Measurements from ENCODE around the gene ARHGDIB. TPM values are rescaled to one million over a fixed set of nuclear protein-coding genes. Genes with fewer than 3 reads are reported as not detected.
A peak's percentile ranks its signal among the peaks of the same experiment; 100 is the strongest.

The ARHGDIB gene
- total RNA-seq, 2 experiments from 2014 or later: 1,588 to 1,891 TPM

GRCh38 chr12:14935031-14935430 is 26.4 kb downstream of the ARHGDIB start:
- ChIA-PET CTCF (no interaction called here), POLR2A (no interaction called here)
- Mint-ChIP-seq H3K27me3 (no peaks in the 10 kb centered on the region), H3K4me3 (no peak overlapping the region), H3K9me3 (no peaks in the 10 kb centered on the region), H3K36me3 (ENCODE audit: low read depth) (peaks cover 77% of the 10 kb centered on the region), H3K4me1 (peaks cover 11% of the 10 kb centered on the region), H3K27ac (no peak overlapping the region)
- DNase-seq: no peak

GRCh38 chr12:14934511-14934910 is 26.9 kb downstream of the ARHGDIB start:
- CTCF ChIA-PET: no interaction called here
- H3K4me1 Mint-ChIP-seq: peaks cover 6% of the 10 kb centered on the region
- peaks cover 72% of the 10 kb centered on the region for H3K36me3 Mint-ChIP-seq (ENCODE audit: low read depth)
- H3K9me3 Mint-ChIP-seq: no peaks in the 10 kb centered on the region
- no peak overlapping the region for H3K27ac Mint-ChIP-seq
- no peaks in the 10 kb centered on the region for H3K27me3 Mint-ChIP-seq
- POLR2A ChIA-PET: interaction anchor here (0.6 kb wide), 1 partner anchor 21 kb away, joined by 4 read pairs; no protein-coding TSS in a partner anchor
- no peak for DNase-seq
- no peak overlapping the region for H3K4me3 Mint-ChIP-seq

- no peak overlapping the region for H3K4me3 Mint-ChIP-seq
- H3K36me3 Mint-ChIP-seq (ENCODE audit: low read depth): peaks cover 68% of the 10 kb centered on the region
- H3K27ac Mint-ChIP-seq: no peak overlapping the region
- CTCF ChIA-PET: interaction anchor here (0.6 to 0.9 kb wide), 3 partner anchors 9 to 47 kb away, joined by 3 to 4 read pairs (median 3); no protein-coding TSS in a partner anchor
- POLR2A ChIA-PET: interaction anchor here (0.6 kb wide), 1 partner anchor 157 kb away, joined by 8 read pairs; no protein-coding TSS in a partner anchor
- H3K27me3 Mint-ChIP-seq: no peaks in the 10 kb centered on the region
- no peaks in the 10 kb centered on the region for H3K9me3 Mint-ChIP-seq
- H3K4me1 Mint-ChIP-seq: no peaks in the 10 kb centered on the region
- DNase-seq: no peak
These were observed 29.4 kb downstream of the ARHGDIB start for GRCh38 chr12:14931791-14932560.

GRCh38 chr12:14931359-14931758 is 30.0 kb downstream of the ARHGDIB start:
- no peak for DNase-seq
- Mint-ChIP-seq H3K27me3 (no peaks in the 10 kb centered on the region), H3K27ac (no peak overlapping the region), H3K9me3 (no peaks in the 10 kb centered on the region), H3K4me3 (no peak overlapping the region), H3K4me1 (no peaks in the 10 kb centered on the region), H3K36me3 (ENCODE audit: low read depth) (peaks cover 66% of the 10 kb centered on the region)
- POLR2A ChIA-PET: interaction anchor here (0.6 kb wide), 1 partner anchor 157 kb away, joined by 8 read pairs; no protein-coding TSS in a partner anchor
- CTCF ChIA-PET: interaction anchor here (0.6 to 0.9 kb wide), 3 partner anchors 9 to 47 kb away, joined by 3 to 4 read pairs (median 3); no protein-coding TSS in a partner anchor

- Mint-ChIP-seq H3K27ac (no peak overlapping the region), H3K9me3 (no peaks in the 10 kb centered on the region), H3K36me3 (ENCODE audit: low read depth) (peaks cover 62% of the 10 kb centered on the region), H3K4me3 (no peak overlapping the region), H3K27me3 (no peaks in the 10 kb centered on the region), H3K4me1 (no peaks in the 10 kb centered on the region)
- DNase-seq: no peak
- CTCF ChIA-PET: no interaction called here
- POLR2A ChIA-PET: no interaction called here
These were observed 31.1 kb downstream of the ARHGDIB start for GRCh38 chr12:14930299-14930698.

- ChIA-PET CTCF (no interaction called here), POLR2A (no interaction called here)
- H3K36me3 Mint-ChIP-seq (ENCODE audit: low read depth): peaks cover 56% of the 10 kb centered on the region
- no peaks in the 10 kb centered on the region for H3K9me3 Mint-ChIP-seq
- H3K27me3 Mint-ChIP-seq: no peaks in the 10 kb centered on the region
- no peak overlapping the region for H3K4me3 Mint-ChIP-seq
- no peak for DNase-seq
- no peak overlapping the region for H3K27ac Mint-ChIP-seq
- no peaks in the 10 kb centered on the region for H3K4me1 Mint-ChIP-seq
These were observed 32.5 kb downstream of the ARHGDIB start for GRCh38 chr12:14928931-14929330.

- H3K27me3 Mint-ChIP-seq: no peaks in the 10 kb centered on the region
- DNase-seq: no peak
- no peaks in the 10 kb centered on the region for H3K4me1 Mint-ChIP-seq
- peaks cover 47% of the 10 kb centered on the region for H3K36me3 Mint-ChIP-seq (ENCODE audit: low read depth)
- no peaks in the 10 kb centered on the region for H3K9me3 Mint-ChIP-seq
- H3K4me3 Mint-ChIP-seq: no peak overlapping the region
- no peak overlapping the region for H3K27ac Mint-ChIP-seq
- POLR2A ChIA-PET: no interaction called here
- CTCF ChIA-PET: interaction anchor here (0.8 to 1.0 kb wide), 2 partner anchors 10 to 153 kb away, joined by 3 to 4 read pairs; a partner anchor contains a TSS
These were observed 34.1 kb downstream of the ARHGDIB start for GRCh38 chr12:14927267-14927666.

GRCh38 chr12:14924541-14924940 is 36.9 kb downstream of the ARHGDIB start:
- POLR2A ChIA-PET: no interaction called here
- CTCF ChIA-PET: no interaction called here
- no peaks in the 10 kb centered on the region for H3K9me3 Mint-ChIP-seq
- H3K27me3 Mint-ChIP-seq: no peaks in the 10 kb centered on the region
- peaks cover 18% of the 10 kb centered on the region for H3K4me1 Mint-ChIP-seq
- DNase-seq: no peak
- H3K27ac Mint-ChIP-seq: no peak overlapping the region
- H3K4me3 Mint-ChIP-seq: no peak overlapping the region
- H3K36me3 Mint-ChIP-seq (ENCODE audit: low read depth): peaks cover 53% of the 10 kb centered on the region

- Mint-ChIP-seq H3K9me3 (no peaks in the 10 kb centered on the region), H3K36me3 (ENCODE audit: low read depth) (peaks cover 56% of the 10 kb centered on the region), H3K4me1 (peaks cover 22% of the 10 kb centered on the region), H3K27ac (no peak overlapping the region), H3K4me3 (no peak overlapping the region), H3K27me3 (no peaks in the 10 kb centered on the region)
- ChIA-PET CTCF (no interaction called here), POLR2A (no interaction called here)
- no peak for DNase-seq
These were observed 37.5 kb downstream of the ARHGDIB start for GRCh38 chr12:14923944-14924343.

GRCh38 chr12:14921218-14921617 is 40.2 kb downstream of the ARHGDIB start:
- POLR2A ChIA-PET: no interaction called here
- H3K4me3 Mint-ChIP-seq: no peak overlapping the region

GRCh38 chr12:14920475-14921126 is 40.8 kb downstream of the ARHGDIB start:
- Mint-ChIP-seq H3K4me3 (no peak overlapping the region), H3K27ac (peak overlapping the region; percentile 26), H3K36me3 (ENCODE audit: low read depth) (peaks cover 66% of the 10 kb centered on the region), H3K4me1 (peaks cover 24% of the 10 kb centered on the region), H3K27me3 (no peaks in the 10 kb centered on the region), H3K9me3 (no peaks in the 10 kb centered on the region)
- ChIA-PET POLR2A (no interaction called here), CTCF (interaction anchor here (0.5 to 0.6 kb wide), 2 partner anchors 47 to 164 kb away, joined by 3 read pairs; no protein-coding TSS in a partner anchor)
- no peak for DNase-seq

More at GRCh38 chr12:14921218-14921617, 40.2 kb downstream of the ARHGDIB start:
- DNase-seq: no peak
- Mint-ChIP-seq H3K36me3 (ENCODE audit: low read depth) (peaks cover 62% of the 10 kb centered on the region), H3K27ac (peak overlapping the region; percentile 26), H3K27me3 (no peaks in the 10 kb centered on the region), H3K4me1 (peaks cover 22% of the 10 kb centered on the region), H3K9me3 (no peaks in the 10 kb centered on the region)
- CTCF ChIA-PET: interaction anchor here (0.5 kb wide), 1 partner anchor 47 kb away, joined by 3 read pairs; no protein-coding TSS in a partner anchor

- Mint-ChIP-seq H3K36me3 (ENCODE audit: low read depth) (peaks cover 76% of the 10 kb centered on the region), H3K9me3 (no peaks in the 10 kb centered on the region), H3K4me1 (peaks cover 24% of the 10 kb centered on the region), H3K27ac (no peak overlapping the region), H3K4me3 (no peak overlapping the region), H3K27me3 (no peaks in the 10 kb centered on the region)
- ChIA-PET POLR2A (no interaction called here), CTCF (no interaction called here)
- no peak for DNase-seq
These were observed 41.9 kb downstream of the ARHGDIB start for GRCh38 chr12:14919455-14919854.

- no peak for DNase-seq
- Mint-ChIP-seq H3K36me3 (ENCODE audit: low read depth) (peaks cover 84% of the 10 kb centered on the region), H3K27me3 (no peaks in the 10 kb centered on the region), H3K27ac (no peak overlapping the region), H3K4me3 (no peak overlapping the region), H3K9me3 (no peaks in the 10 kb centered on the region), H3K4me1 (peaks cover 22% of the 10 kb centered on the region)
- ChIA-PET POLR2A (interaction anchor here (0.6 kb wide), 1 partner anchor 149 kb away, joined by 3 read pairs; no protein-coding TSS in a partner anchor), CTCF (interaction anchor here (1.2 kb wide), 1 partner anchor 103 kb away, joined by 3 read pairs; no protein-coding TSS in a partner anchor)
These were observed 45.7 kb downstream of the ARHGDIB start for GRCh38 chr12:14915736-14916135.
